Activated naive CD4-positive, alpha-beta T cell treated with anti-CD3 and anti-CD28 coated beads for 36 hours (primary cell): ENCODE measurements around the gene ZNF792. TPM values are rescaled to one million over a fixed set of nuclear protein-coding genes. Genes with fewer than 3 reads are reported as not detected.
"Not testable (repeated sequence)": the region's sequence is repeated elsewhere in the genome, so short reads cannot be mapped to it uniquely, and the experiment has no call there.

Experiments used
- CTCF ChIA-PET: fragments of 350-600 bp; sonication (Branson Sonifier 250); formaldehyde crosslinking; loops from one replicate; lab custom pipeline; 2021; ENCODE audit warnings: antibody characterized with exemption; lab: Charles Lee
- DNase-seq: peaks from one replicate; pipeline ENCODE4 v3.0.0-alpha.2; 2020
- H3K27ac Mint-ChIP-seq: one replicate; pipeline ENCODE4 v1.8.0; 2021; ENCODE audit warnings: mild to moderate bottlenecking, mixed read lengths
- H3K27me3 Mint-ChIP-seq: one replicate; pipeline ENCODE4 v1.8.0; 2021; ENCODE audit warnings: low read depth, mixed read lengths
- H3K36me3 Mint-ChIP-seq: one replicate; pipeline ENCODE4 v1.8.0; 2021; ENCODE audit warnings: low read depth, mixed read lengths
- H3K4me1 Mint-ChIP-seq: one replicate; pipeline ENCODE4 v1.8.0; 2021; ENCODE audit warnings: low read depth, mixed read lengths
- H3K4me3 Mint-ChIP-seq: one replicate; pipeline ENCODE4 v1.8.0; 2021; ENCODE audit warnings: mild to moderate bottlenecking, moderate library complexity, mixed read lengths
- H3K9me3 Mint-ChIP-seq: one replicate; pipeline ENCODE4 v1.8.0; 2021; ENCODE audit warnings: mixed read lengths
- intact Hi-C: fragments of 100-400 bp; cut with micrococcal nuclease; formaldehyde crosslinking; loops from one replicate; pipeline ENCODE4 v1.15.1; 2023
- total RNA-seq, 2 experiments: library from RNA; stranded (reverse); gene quantifications; one replicate each; pipeline ENCODE4 v1.2.3, GENCODE V29; 2021

The ZNF792 gene
- total RNA-seq, 2 experiments from 2014 or later: 3.1 to 3.5 TPM

DNA sequence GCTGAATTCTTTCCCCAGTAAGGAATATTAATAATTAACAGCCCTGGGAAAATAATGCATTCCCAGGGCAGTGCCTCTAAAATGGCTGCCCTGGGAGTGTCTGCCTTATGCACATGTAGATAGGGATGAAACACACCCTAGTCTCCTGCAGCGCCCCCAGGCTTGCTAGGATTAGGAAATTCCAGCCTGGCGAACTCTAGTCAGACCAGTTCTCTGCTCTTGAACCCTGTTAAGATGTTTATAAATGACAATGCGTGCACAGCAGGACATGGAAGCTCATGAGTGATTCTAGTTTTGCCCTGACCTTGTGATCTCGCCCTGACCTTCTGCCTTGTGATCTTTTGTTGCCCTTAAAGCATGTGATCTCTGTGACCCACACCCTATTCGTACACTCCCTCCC, 1.5 kb upstream of the ZNF792 start:
- CTCF ChIA-PET: interaction anchor here (1.3 kb wide), 1 partner anchor 78 kb away, joined by 4 read pairs; no protein-coding TSS in a partner anchor
- Mint-ChIP-seq H3K4me1 (peaks cover 21% of the 10 kb centered on the region), H3K36me3 (peaks cover 32% of the 10 kb centered on the region), H3K9me3 (peaks cover 46% of the 10 kb centered on the region)
- not testable (repeated sequence) for H3K27me3 Mint-ChIP-seq, H3K27ac Mint-ChIP-seq, DNase-seq, H3K4me3 Mint-ChIP-seq
- intact Hi-C loops: loop anchor here (10.0 kb wide), 1 partner anchor 191 kb away; the partner anchor contains the start of gene ZNF599

DNA sequence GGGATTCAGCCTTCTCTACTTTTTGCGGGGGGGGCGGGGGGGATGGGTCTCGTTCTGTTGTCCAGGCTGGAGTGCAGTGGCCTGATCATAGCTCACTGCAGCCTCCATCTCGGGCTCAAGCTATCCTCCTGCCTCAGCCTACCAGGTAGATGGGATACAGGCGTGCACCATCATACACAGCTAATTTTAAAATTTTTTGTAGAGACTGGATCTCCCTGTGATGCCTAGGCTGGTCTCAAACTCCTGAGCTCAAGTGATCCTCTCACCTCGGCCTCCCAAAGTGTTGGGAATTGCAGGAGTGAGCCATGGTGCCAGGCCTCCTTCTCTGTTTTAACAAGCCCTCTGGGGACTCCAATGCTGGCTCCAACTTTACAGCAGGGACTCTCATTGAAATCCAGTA, 569 bp upstream of the ZNF792 start:
- H3K9me3 Mint-ChIP-seq: peaks cover 55% of the 10 kb centered on the region
- CTCF ChIA-PET: no interaction called here
- H3K4me1 Mint-ChIP-seq: peaks cover 21% of the 10 kb centered on the region
- H3K27me3 Mint-ChIP-seq: no peaks in the 10 kb centered on the region
- no peak for DNase-seq
- peak overlapping the region; percentile 63 for H3K4me3 Mint-ChIP-seq
- intact Hi-C loops: loop anchor here (1.0 to 10.0 kb wide), 2 partner anchors 38 to 190 kb away; partner anchors contain the start of genes ZNF30 and ZNF599
- H3K27ac Mint-ChIP-seq: no peak overlapping the region
- H3K36me3 Mint-ChIP-seq: peaks cover 41% of the 10 kb centered on the region

DNA sequence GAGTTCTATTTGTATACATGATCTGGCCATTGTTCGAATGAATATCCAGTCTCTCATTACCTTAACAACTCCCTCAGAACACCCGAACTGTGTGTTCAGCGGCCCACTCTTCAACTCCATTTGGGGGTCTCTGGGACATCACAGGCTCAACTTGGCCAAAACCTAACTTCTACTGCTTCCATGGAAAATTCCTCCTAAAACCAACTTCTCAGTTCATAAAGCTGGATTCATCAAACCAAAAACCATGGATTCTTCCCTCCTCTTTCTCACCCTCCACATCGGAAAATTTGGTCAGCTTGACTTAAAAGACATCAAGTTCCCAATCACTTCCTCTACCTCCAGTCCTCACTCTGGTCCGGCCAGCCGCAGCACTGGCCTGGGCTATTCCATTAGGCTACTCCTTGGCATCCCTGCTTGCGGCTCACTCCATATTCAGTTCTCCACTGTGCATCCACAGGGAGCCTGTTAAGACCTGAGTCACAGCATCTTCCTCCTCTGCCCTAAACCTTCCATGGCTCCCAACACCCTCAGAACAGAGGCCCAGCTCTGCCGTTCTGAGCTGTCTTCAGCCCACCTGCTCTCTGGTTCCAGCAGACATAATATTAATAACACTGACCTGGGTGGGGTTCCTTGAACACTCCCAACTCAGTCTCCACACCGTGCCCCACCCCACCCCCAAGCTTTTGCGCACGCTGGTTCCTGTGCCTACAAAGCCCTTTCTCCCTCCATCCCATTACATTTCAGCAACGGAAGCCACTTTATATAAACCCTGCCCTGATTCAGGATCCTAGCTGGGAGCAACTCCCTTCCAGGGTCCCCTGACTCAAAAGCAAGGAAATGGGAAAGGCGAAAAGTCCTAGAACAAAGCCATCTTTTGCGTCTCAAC, 1.1 kb downstream of the ZNF792 start:
- CTCF ChIA-PET: interaction anchor here (0.8 to 1.4 kb wide), 5 partner anchors 11 to 101 kb away, joined by 3 to 4 read pairs (median 4); no protein-coding TSS in a partner anchor
- H3K4me1 Mint-ChIP-seq: peaks cover 21% of the 10 kb centered on the region
- peak overlapping the region; percentile 89 for H3K4me3 Mint-ChIP-seq
- intact Hi-C loops: loop anchor here (10.0 kb wide), 1 partner anchor 188 kb away; the partner anchor contains the start of gene ZNF599
- H3K36me3 Mint-ChIP-seq: peaks cover 51% of the 10 kb centered on the region
- peak; percentile 33 for DNase-seq
- H3K27ac Mint-ChIP-seq: peak overlapping the region; percentile 60
- no peaks in the 10 kb centered on the region for H3K27me3 Mint-ChIP-seq
- peaks cover 59% of the 10 kb centered on the region for H3K9me3 Mint-ChIP-seq

DNA sequence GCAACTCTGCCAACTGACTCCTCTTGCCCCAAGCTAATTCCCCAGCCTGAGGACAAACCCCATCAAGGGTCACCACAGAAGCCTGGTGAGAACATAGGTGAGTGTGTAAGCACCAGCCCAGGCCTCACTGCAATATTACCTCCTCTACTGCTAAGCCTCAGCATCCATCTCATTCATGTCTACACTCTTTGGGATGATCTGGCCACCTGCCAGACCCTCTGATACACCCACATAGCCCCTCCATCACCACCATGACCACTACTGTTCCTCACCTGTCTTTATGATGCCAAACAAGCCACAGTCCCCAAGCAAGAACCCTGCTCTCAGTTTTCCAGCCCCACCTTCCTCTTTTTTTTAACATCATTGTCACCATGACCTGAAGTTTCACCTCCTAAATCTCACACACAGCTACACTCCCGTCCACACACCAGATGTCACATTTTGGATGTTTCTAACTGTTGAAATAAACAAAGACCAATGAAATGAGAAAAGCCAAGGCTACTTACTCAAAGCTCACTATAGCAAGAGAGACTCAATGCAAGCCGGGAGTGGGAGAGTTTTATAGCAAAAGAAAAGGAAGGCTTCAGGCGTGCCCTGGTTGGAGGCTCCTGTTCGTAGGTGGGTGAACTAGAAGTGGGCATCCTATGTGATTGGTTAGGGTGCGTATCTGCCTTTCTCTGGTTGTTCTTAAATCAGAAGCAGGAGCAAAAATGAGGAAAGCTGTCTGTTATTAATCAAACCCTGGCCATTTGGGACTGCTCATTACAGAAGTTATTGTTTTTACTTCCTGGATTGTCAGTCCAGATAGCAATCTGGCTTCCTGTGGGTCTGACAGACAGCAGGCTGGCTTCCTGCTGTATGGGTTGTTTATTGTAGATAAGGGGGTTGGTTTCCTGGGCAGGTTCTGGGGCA, 2.0 kb downstream of the ZNF792 start:
- CTCF ChIA-PET: no interaction called here
- Mint-ChIP-seq H3K27me3 (no peaks in the 10 kb centered on the region), H3K4me3 (peak overlapping the region; percentile 89), H3K9me3 (peaks cover 60% of the 10 kb centered on the region), H3K27ac (peak overlapping the region; percentile 60), H3K4me1 (peaks cover 21% of the 10 kb centered on the region), H3K36me3 (peaks cover 58% of the 10 kb centered on the region)
- DNase-seq: peak; percentile 25
- intact Hi-C loops: loop anchor here (10.0 kb wide), 1 partner anchor 187 kb away; the partner anchor contains the start of gene ZNF599

DNA sequence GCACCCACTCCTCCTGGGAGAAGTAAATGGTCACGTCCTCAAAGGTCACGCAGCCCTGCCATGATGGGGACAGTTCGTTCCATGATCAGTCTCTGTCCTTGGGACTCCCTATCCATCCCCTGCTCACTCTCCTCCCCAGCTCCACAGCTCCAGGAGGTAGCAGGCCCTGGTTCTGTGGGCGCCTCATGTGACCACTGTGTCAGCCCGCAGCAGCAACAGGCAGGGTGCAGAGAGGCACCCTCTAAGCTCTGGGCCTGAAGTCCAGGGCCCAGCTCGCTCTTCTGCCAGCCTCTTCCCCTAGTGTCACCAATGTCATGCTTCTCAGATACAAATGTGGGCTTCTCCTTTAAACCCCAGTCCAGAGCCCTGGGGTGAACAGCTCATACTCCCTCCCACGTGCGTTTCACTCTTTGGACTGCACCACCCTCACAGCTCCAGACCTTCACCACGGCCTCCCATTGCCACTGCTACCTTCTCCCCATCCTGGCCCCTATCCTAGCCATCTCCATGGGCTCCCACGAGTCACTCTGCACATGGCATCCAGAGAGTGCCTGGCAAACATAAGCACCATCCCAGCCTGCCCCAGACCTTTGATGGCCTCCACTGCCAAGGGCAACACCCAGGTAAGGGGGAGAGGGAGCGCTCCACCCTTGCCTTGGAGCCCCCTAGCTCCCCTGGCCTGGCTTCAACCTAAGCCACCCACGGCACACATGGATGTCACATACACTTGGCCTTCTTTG, 2.9 kb downstream of the ZNF792 start:
- CTCF ChIA-PET: interaction anchor here (0.7 to 1.2 kb wide), 2 partner anchors 12 to 155 kb away, joined by 3 read pairs; no protein-coding TSS in a partner anchor
- intact Hi-C loops: loop anchor here (10.0 kb wide), 1 partner anchor 186 kb away; the partner anchor contains the start of gene ZNF599
- Mint-ChIP-seq H3K27me3 (no peaks in the 10 kb centered on the region), H3K4me1 (peaks cover 21% of the 10 kb centered on the region), H3K4me3 (no peak overlapping the region), H3K36me3 (peaks cover 65% of the 10 kb centered on the region), H3K9me3 (peaks cover 62% of the 10 kb centered on the region), H3K27ac (peak overlapping the region; percentile 19)
- no peak for DNase-seq

DNA sequence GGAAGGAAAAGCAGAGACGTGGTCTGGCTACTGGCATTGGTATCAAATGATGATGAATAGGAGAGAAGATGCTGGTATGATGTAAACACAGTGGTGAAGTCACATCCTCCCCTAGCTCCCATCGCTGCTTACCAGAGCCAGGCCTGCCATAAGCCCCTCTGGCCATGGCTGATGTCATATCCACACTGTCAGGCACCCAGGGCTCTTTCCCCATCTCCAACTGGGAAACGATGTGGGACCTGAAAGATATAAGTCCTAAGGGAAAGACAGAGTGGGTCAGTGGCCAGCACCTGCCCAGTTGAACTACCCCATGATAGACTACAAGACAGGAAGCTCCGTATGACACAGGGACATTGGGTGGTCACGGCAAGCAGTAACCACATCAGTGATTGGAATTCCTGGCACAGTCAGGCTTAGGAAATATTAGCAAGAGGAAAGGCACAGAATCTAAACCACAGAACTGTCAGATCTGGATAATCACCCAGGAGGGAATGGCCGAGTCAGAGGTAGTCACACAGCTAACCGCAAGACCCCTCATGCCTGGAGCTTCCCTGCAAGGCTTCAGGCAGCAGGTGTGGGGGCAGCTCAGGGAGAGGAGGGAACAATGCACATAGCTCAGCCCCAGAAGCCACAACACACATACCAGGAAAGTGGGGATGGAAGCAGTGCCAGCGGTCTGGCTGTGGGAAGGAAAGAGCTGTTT, 3.8 kb downstream of the ZNF792 start:
- Mint-ChIP-seq H3K4me1 (peaks cover 21% of the 10 kb centered on the region), H3K9me3 (peaks cover 63% of the 10 kb centered on the region), H3K27me3 (no peaks in the 10 kb centered on the region), H3K4me3 (no peak overlapping the region), H3K27ac (no peak overlapping the region), H3K36me3 (peaks cover 73% of the 10 kb centered on the region)
- CTCF ChIA-PET: interaction anchor here (0.7 to 1.2 kb wide), 2 partner anchors 13 to 156 kb away, joined by 3 read pairs; no protein-coding TSS in a partner anchor
- intact Hi-C loops: loop anchor here (10.0 kb wide), 1 partner anchor 185 kb away; the partner anchor contains the start of gene ZNF599
- no peak for DNase-seq

DNA sequence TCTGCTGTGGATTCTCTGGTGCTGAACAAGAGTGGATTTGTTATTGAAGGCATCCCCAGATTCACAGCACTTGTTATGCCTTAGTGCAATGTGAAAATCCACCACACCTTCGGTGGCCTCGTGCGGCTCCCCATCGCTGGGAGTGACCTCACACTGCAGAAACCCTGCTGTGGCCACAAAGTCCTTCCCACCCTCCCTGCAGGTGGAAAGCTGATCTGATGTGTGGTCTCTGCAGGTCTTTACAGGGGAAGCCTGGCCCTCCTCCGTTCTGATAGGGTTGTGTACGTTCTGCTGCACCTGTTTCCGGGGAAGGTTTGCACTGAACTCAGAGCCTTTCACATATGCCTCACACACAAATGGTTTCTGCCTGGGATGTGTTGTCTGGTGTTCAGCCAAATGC, 5.0 kb downstream of the ZNF792 start:
- Mint-ChIP-seq H3K36me3 (peaks cover 81% of the 10 kb centered on the region), H3K4me1 (peaks cover 20% of the 10 kb centered on the region), H3K27me3 (no peaks in the 10 kb centered on the region), H3K9me3 (peaks cover 68% of the 10 kb centered on the region), H3K27ac (no peak overlapping the region), H3K4me3 (no peak overlapping the region)
- intact Hi-C loops: no loop called here
- CTCF ChIA-PET: no interaction called here
- no peak for DNase-seq

DNA sequence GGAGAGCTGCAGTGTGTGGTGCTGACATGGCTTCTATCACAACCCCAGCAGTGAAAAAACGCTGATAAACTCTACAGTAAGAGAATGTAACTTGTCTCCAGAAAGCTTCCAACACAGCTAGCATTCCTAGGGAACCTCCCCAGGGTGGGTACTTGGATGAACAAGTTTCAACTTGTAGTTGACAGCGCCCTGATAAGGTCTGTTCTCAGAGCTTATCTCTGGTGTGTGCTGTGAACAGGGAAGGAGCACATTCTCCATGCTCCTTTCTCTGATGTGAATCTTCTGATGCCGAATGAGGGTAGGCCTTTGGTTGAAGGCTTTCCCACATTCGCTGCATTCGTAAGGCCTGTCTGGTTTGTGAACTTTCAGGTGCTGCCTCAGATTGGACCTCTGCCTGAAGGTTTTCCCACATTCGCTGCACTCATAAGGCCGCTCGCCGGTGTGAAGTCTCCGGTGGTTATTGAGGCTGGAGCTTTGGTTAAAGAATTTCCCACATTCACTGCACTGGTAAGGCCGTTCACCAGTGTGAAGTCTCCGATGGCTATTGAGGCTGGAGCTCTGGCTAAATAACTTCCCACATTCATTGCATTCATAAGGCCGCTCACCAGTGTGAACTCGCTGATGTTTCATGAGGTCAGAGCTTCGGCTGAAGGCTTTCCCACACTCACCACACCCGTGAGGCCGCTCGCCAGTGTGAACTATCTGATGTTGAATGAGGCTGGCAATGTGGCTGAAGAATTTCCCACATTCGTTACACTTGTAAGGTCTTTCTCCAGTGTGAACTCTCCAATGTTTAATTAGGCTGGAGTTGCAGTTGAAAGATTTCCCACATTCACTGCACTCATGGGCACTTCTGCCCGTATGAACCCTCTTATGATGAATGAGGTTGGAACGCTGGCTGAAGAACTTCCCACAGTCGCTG, 5.9 kb downstream of the ZNF792 start:
- H3K36me3 Mint-ChIP-seq: peaks cover 84% of the 10 kb centered on the region
- no peaks in the 10 kb centered on the region for H3K27me3 Mint-ChIP-seq
- no peak for DNase-seq
- intact Hi-C loops: no loop called here
- no peak overlapping the region for H3K4me3 Mint-ChIP-seq
- peaks cover 78% of the 10 kb centered on the region for H3K9me3 Mint-ChIP-seq
- peaks cover 17% of the 10 kb centered on the region for H3K4me1 Mint-ChIP-seq
- H3K27ac Mint-ChIP-seq: no peak overlapping the region
- CTCF ChIA-PET: no interaction called here

DNA sequence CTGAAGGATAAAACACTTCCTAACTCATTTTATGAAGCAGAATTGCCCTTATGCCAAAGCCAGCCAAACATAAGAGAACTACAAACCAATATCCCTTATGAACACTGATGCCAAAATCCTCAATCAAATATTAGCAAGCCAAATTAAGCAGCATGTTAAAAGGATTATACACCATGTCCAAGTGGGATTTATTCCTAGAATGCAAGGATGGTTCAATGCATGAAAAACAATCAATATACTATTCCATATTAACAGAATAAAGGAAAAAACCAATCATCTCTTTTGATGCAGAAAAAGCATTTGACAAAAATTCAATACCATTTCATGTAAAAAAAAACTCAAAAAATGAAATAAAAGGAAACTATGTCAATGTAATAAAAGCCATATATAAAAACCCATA, 10.9 kb downstream of the ZNF792 start:
- DNase-seq: no peak
- CTCF ChIA-PET: interaction anchor here (1.7 kb wide), 1 partner anchor 91 kb away, joined by 4 read pairs; no protein-coding TSS in a partner anchor
- H3K4me3 Mint-ChIP-seq: no peak overlapping the region
- H3K4me1 Mint-ChIP-seq: no peaks in the 10 kb centered on the region
- no peaks in the 10 kb centered on the region for H3K27me3 Mint-ChIP-seq
- intact Hi-C loops: no loop called here
- peaks cover 69% of the 10 kb centered on the region for H3K9me3 Mint-ChIP-seq
- H3K27ac Mint-ChIP-seq: no peak overlapping the region
- peaks cover 71% of the 10 kb centered on the region for H3K36me3 Mint-ChIP-seq

DNA sequence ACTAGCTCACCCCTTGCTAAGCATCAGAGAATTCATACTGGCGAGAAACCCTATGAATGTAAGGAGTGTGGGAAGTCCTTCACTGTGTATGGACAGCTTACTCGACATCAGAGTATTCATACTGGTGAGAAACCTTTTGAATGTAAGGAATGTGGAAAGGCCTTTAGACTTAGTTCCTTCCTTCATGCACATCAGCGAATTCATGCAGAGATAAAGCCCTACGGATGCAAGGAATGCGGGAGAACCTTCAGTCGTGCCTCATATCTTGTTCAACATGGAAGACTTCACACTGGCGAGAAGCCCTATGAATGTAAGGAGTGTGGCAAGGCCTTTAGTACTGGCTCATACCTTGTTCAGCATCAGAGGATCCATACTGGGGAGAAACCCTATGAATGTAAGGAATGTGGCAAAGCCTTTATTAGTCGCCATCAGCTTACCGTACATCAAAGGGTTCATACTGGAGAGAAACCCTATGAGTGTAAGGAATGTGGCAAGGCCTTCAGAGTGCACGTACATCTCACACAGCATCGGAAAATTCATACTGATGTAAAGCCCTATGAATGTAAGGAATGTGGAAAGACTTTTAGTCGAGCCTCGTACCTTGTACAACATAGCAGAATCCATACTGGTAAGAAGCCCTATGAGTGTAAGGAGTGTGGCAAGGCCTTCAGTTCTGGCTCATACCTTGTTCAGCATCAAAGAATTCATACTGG, 20.0 kb downstream of the ZNF792 start:
- no peak overlapping the region for H3K4me3 Mint-ChIP-seq
- no peaks in the 10 kb centered on the region for H3K27me3 Mint-ChIP-seq
- peaks cover 54% of the 10 kb centered on the region for H3K9me3 Mint-ChIP-seq
- CTCF ChIA-PET: no interaction called here
- no peak overlapping the region for H3K27ac Mint-ChIP-seq
- no peaks in the 10 kb centered on the region for H3K4me1 Mint-ChIP-seq
- no peak for DNase-seq
- intact Hi-C loops: no loop called here
- H3K36me3 Mint-ChIP-seq: peaks cover 54% of the 10 kb centered on the region
